GM12875 (cell line): ENCODE results near the gene TMEM117.

Source experiments
- H3K4me3 ChIP-seq: one replicate; pipeline ENCODE4 v1.5.1; 2011; ENCODE audit warnings: low read depth, low read length, control low read depth
- CTCF ChIP-seq: IDR thresholded peaks from 2 replicates; pipeline ENCODE4 v1.5.1; 2011; ENCODE audit warnings: low read depth, mild to moderate bottlenecking, control low read depth, inconsistent platforms, low read length, moderate library complexity, borderline replicate concordance; ENCODE audit not compliant: insufficient read depth

Gene TMEM117

GRCh38 chr12:43964961-43965360 is 129.1 kb downstream of the TMEM117 start:
- no peak for TF ChIP-seq CTCF
- no peak overlapping the region for H3K4me3 ChIP-seq

- TF ChIP-seq CTCF, result no peak
- no peak overlapping the region for H3K4me3 ChIP-seq
Observed at GRCh38 chr12:43965899-43966298, 130.0 kb downstream of the TMEM117 start.

GRCh38 chr12:43968736-43969135 is 132.9 kb downstream of the TMEM117 start:
- H3K4me3 ChIP-seq, result no peak overlapping the region
- no peak for TF ChIP-seq CTCF

- no peak for TF ChIP-seq CTCF
- H3K4me3 ChIP-seq, result no peak overlapping the region
Observed at GRCh38 chr12:43969882-43970281, 134.0 kb downstream of the TMEM117 start.

GRCh38 chr12:43973385-43973784 is 137.5 kb downstream of the TMEM117 start:
- no peak for TF ChIP-seq CTCF
- H3K4me3 ChIP-seq, result no peak overlapping the region

GRCh38 chr12:43973993-43974392 is 138.1 kb downstream of the TMEM117 start:
- no peak overlapping the region for H3K4me3 ChIP-seq
- no peak for TF ChIP-seq CTCF

GRCh38 chr12:43976027-43976426 is 140.1 kb downstream of the TMEM117 start:
- no peak for TF ChIP-seq CTCF
- no peak overlapping the region for H3K4me3 ChIP-seq
